ENCODE measurements around the gene TANC2.

TANC2 gene

GRCh38 chr17:63002625-63003024 is 36.6 kb downstream of the TANC2 start:
- H3K27ac Mint-ChIP-seq = no peak overlapping the region
- no peaks in the 10 kb centered on the region for H3K36me3 Mint-ChIP-seq (ENCODE audit: low read depth)
- H3K9me3 Mint-ChIP-seq = peaks cover 6% of the 10 kb centered on the region
- DNase-seq (no peak), ATAC-seq (no peak)
- H3K27me3 Mint-ChIP-seq = no peaks in the 10 kb centered on the region
- no peak overlapping the region for H3K4me3 Mint-ChIP-seq
- peaks cover 8% of the 10 kb centered on the region for H3K4me1 Mint-ChIP-seq

- Mint-ChIP-seq H3K36me3 (ENCODE audit: low read depth) (peaks cover 10% of the 10 kb centered on the region), H3K27me3 (no peaks in the 10 kb centered on the region), H3K27ac (no peak overlapping the region), H3K4me3 (no peak overlapping the region), H3K4me1 (no peaks in the 10 kb centered on the region), H3K9me3 (peaks cover 5% of the 10 kb centered on the region)
- DNase-seq (no peak), ATAC-seq (no peak)
Observed at GRCh38 chr17:63015824-63016223, 49.8 kb downstream of the TANC2 start.
